ENCODE measurements around the gene PNRC2.
A peak's percentile ranks its signal among the peaks of the same experiment; 100 is the strongest.

Gene PNRC2, protein sequence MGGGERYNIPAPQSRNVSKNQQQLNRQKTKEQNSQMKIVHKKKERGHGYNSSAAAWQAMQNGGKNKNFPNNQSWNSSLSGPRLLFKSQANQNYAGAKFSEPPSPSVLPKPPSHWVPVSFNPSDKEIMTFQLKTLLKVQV

DNA sequence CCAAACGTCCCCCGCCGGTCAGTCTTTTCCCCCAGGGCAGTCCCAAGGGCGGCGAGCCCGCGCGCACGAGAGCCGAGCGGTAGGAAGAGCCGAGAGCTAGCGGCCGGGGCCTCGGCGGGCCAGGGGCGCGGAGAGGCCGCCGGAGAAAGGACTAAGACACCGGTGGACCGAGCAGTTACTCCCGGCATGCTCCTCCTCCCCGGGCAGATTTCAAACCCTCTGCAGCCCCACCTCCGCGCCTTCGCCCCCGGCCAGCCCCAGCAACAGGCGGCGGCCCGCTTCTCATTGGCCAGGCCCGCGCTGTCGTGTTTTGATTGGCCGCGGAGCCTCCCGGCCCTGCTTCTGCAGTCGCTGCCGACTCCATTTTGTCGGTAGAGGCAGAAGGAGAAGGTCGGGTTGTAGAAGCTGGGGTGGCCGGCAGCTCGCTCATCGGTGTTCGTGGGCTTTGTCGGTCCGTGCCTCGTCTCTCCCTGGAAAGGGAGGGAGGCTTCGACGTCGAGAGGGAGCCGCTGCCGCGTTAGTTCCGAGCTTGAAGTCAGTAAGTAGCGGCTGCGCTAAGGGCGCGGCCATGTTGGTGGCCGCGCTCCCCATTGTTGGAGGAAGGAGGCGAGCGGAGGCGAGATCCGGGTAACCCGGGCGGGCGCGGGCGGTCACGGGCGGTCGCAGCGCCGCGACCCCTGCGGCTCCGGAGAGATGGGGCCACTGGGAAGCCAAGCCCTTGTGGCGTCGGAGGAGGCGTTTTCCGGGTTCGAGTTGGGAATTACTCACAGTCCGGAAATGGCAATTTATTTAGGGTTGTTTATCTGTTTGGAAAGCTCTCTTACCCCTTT is at the start of gene PNRC2:
PNRC2 (plus strand) TSS at position 368 of the 830 bp plus-strand sequence. CDS start 1,630 bp downstream, outside the sequence.
- DNase-seq (ENCODE audit: low read depth), result peak; percentile 92

DNA sequence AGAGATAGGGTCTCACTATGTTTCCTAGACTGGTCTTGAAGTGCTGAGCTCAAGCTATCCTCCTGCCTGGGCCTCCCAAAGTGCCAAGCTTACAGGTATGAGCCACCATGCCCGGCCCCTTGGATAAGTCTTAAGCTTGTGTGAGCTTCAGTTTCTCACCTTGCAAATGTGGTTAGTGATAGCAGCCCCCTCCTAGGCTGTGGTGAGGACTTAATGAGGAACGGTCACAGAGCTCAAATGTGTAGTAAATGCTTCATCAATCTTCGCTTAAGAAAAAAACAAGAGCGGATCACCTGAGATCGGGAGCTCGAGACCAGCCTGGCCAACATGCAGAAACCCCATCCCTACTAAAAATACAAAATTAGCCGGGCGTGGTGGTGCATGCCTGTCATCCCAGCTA is 49.5 kb upstream of the PNRC2 start:
- DNase-seq (ENCODE audit: low read depth), result no peak

DNA sequence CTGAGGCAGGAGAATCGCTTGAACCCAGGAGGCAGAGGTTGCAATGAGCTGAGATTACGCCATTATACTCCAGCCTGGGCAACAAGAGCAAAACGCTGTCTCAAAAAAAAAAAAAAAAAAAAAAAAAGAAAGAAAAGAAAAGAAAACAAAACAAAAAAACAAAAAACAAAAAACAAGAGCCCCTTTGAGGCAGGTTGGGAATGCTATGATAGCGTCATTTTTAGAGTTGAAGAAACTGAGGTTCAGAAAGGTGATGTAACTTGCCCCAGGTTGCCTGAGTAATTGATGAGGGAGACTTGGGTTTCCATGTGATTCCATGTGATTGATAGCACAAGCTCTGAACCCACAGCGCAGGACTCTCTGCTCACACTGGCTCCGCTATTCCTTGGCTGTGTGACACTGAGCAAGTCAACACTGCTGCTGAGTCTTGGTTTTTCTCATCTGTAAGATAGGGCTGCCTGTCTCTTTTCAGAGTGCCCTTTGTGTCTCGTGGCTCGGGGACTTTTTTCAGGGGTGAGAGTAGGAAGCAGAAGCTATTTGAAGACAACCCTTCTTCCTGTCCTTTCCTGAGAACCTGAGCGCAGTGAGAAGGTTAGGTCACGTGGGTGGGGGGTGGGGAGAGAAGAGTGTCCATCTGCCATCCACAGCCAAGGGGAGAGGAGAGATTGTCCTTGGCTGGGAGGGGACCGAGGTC is 48.9 kb upstream of the PNRC2 start:
- DNase-seq (ENCODE audit: low read depth), result no peak

DNA sequence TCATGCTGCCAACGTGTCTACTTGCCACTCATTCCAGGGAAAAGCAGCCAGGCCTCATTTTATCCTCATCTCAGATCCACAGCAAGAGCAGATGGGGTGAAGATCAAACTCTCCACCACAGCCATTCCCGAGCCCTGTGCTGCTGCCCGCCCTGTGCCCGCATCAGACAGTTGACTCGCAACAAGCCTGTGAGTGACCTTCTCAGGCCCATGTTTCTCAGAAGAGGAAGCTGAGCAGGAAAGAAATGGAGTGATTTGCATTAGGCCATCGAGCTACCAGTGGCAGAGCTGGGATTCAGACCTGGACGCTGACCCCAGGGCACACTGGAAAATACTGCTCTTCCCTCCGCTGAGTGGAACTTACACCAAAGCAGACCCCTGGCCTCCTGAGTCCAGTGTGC is 47.7 kb upstream of the PNRC2 start:
- no peak for DNase-seq (ENCODE audit: low read depth)

DNA sequence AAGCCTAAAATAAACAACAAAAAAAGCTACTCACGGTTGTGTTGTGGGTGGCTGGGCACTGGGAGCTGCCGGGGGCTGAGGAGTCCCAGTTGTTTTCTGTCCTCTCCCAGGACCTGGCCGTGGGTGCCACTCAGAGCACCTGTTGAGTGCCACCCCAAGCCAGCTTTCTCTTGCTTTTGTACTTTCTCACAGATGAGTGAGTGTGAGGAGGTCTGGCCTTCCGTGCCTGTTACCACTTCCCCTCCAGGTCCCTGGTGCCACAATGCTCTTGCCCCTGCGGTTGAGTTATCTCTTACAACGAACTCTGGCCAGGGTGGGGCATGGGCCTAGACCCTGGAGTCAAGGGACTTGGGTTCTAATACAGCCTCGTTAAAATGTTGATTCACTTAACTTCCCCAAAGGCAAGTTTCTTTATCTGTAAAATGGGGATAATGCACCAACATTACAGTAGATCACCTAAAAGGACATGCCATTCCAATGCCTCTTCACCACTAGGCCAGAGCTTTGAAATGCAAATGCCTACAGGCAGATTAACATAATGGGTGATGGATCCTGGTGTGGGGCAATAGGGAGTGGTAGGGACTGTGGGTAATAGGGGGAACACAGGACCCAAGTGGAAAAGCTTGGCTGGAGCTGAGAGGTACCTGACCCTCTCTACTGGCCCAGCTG is 46.3 kb upstream of the PNRC2 start, which contains the start of gene CNR2:
CNR2 (minus strand) TSS at position 151 of the 669 bp plus-strand sequence. CDS start 37,745 bp downstream, outside the sequence.
- DNase-seq (ENCODE audit: low read depth), result no peak

DNA sequence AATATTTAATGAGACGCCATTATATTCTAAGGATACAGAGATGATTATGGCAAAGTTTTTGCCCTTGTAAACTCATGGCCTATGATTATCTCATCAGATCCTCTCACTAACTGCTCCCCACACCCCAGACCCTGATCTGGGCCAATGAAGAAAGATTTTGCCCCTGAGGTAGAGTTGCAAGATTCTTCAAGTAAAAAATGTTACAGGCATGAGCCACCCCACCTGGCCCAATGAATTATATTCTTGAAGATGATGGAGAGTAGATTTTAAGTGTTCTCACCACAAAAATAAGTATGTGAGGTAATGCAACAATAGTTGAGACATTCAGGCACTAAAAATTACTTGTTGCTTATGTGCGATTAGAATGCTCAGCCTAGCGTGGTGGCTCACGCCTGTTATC is 44.7 kb upstream of the PNRC2 start:
- no peak for DNase-seq (ENCODE audit: low read depth)

DNA sequence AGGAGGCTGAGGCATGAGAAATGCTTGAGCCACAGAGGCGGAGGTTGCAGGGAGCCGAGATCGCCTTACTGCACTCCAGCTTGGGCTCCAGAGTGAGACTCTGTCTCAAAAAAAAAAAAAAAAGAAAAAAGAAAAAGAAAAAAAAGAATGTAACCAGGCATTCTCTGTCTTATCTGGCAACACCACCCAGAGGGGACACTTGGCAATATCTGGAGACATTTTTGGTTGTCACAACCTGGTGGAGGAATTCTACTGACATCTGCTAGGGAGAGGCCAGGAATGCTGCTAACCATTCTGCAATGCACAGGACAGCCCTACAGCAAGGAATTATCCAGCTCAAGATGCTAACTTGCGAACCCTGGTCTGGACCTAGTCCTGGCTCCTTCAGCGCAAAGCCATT is 44.2 kb upstream of the PNRC2 start:
- DNase-seq (ENCODE audit: low read depth), result no peak

DNA sequence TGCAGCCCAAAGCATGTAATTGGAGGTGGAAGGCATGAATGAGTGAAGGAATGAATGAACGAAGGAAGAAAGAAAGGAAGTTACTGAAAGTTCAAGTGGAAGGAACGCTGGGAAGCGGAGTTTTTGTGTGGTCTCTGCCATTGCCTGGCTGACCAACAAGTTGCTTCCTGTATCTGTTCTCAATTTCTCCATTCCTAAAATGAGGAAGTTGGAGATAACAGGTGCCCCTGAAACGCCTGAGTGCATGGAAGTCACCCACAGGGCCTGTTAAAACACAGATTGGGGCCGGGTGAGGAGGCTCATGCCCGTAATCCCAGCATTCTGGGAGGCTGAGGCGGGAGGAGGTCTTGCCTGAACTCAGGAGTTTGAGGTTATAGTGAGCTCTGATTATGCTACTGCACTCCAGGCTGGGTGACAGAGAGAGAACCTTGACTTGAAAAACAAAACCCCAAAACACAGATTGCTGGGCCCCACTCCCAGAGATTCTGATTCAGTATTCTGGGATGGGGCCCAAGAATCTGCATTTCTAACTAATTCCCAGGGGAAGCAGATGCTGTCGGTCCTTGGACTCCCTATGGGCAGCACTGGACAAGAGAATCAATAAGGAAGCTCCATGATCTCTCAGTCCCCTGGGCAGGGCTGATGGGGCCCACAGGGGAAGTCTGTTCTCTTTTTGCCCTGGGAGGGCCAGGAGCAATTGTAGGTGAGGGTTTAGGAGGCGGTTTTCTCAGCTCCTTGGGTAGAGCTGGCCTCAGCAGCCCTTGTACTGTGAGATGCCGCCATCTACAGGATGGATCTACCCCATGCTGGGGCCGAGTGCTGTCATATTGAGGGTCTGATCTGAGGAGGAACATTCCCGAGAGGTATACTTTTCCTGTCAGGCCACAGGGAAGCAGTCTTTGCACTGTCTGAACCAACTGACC is 43.2 kb upstream of the PNRC2 start:
- no peak for DNase-seq (ENCODE audit: low read depth)

DNA sequence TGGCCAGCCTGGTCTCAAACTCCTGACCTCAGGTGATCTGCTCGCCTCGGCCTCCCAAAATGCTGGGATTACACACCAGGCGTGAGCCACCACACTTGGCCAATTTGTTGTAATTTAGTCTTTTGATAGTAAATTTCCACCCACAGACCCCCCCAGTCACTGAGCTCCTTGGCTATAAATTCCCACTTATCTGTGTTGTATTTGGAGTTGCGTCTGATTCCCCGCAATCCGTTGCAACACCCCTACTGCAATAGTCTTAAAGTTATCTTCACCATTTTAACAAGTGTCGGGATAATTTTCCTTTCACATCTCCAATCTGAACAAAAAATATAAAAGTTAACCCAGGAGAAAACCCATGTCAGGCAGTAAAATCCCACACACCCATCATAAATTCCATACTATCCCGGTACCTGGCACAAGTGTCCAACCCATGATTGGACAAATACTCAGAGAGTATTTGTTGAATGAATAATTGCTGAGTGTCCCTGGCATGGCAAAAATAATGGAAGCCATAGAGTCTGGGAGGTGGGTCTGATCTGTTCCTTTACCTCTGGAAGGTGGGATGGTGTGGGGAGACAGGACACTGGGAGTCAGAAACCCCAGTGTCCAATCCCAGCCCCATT is 37.2 kb upstream of the PNRC2 start:
- no peak for DNase-seq (ENCODE audit: low read depth)

DNA sequence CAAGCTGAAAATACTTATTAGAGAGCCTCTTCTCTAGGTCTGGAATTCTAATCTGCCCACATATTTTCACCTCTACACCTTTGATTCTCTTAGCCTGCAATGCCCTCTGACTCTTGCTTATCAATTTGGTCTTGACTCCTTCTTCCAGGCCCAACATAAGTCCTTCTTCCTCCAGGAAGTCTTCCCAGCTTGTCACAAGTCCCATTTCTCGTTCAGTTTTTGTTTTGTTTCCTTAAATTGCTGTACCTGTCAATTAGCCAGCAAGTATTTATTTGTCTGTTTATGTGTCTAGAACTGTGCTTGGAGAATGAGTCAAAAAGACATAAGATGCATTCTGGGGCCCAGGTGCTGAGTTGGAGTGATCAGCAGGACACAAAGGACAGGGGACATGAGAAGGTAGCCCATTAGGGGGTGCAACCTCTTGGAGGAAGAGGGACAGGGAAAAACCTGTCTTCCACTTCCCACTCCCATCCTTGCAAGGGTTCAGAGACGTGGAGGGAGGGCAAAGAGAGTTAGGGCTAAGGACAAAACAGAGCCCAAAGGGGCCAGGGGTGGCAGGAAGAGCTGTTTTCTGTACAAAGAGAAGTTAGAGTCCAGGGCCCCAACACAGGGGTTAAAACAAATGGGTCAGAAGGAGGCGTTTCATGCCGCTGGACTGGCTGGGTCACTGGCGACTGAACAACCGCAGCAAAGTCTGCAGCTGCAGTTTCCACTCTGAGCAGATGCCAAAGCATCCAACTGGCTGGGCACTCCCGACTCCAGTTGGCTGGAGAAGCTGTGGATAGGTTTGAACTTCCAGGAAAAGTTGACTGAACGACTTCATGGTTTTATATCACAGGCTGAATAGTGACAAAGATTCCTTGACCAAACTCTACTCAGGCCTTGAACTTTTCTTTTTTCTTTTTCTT is 35.8 kb upstream of the PNRC2 start:
- DNase-seq (ENCODE audit: low read depth), result no peak

DNA sequence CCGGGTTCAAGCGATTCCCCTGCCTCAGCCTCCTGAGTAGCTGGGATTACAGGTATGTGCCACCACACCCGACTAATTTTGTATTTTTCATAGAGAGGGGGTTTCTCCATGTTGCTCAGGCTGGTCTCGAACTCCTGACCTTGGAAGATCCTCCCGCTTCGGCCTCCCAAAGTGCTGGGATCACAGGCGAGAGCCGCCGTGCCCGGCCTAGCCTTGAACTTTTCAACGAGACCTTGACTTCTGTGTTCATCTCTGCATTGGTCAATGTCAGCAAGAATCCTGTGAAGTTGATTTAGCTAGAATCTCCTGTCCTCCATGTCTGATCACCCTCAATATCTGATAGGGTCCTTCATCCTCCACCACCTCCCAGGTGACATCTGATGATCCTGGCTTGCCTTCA is 35.0 kb upstream of the PNRC2 start:
- DNase-seq (ENCODE audit: low read depth), result no peak

DNA sequence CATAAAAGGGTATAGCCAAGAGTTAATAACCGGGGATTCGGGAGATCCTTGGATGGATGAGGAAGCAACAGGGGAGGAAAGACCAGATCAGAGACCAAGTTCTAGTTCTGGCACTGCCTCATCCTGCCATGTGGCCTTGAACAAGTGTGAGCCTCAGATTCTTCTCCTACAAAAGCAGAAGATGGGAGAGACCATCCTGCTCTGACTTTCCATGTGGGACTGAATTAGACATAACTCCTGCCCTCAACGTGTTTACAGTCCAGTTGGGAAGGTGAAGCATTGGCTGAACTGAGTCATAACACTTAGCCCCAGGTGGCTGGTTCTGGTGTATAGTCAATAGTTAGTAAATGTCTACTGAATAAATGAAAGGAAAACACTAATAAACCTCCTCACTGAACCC is 34.3 kb upstream of the PNRC2 start:
- no peak for DNase-seq (ENCODE audit: low read depth)

DNA sequence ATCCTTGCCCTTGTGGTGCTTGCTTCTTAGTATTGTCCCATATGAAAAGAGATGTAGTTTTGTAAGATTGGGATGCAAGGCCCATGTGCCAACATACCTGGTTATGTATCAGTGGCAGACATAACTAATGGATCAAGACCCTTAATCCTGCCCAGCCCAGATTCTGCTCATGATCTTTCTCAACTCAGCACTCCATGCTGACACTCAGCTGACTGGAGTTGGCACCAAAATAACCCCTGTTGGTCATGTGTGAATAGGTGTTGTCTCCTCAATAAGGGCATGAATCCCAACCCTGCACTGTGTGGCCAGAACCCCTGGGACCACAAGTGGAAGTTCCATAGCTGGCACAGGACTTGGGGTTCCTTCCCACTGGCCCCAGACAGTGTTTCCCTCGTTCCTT is 32.5 kb upstream of the PNRC2 start:
- DNase-seq (ENCODE audit: low read depth), result no peak

DNA sequence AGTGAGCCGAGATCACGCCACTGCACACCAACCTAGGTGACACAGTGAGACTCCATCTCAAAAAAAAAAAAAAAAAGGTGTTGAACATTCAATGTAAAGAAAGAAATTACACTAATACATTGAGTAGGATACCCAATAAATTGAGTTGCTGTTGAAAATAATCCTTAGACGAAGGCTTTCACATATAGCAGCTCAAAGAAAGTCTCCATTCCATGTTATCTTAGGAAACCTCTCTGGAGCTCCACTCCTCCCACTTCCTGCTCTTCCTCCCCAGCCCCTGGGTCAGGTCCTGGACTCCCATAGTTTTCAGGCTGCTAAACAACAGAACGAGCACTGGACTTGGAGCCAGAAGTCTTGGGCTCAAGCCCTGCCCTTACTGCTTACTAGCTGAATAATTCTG is 30.8 kb upstream of the PNRC2 start:
- no peak for DNase-seq (ENCODE audit: low read depth)

DNA sequence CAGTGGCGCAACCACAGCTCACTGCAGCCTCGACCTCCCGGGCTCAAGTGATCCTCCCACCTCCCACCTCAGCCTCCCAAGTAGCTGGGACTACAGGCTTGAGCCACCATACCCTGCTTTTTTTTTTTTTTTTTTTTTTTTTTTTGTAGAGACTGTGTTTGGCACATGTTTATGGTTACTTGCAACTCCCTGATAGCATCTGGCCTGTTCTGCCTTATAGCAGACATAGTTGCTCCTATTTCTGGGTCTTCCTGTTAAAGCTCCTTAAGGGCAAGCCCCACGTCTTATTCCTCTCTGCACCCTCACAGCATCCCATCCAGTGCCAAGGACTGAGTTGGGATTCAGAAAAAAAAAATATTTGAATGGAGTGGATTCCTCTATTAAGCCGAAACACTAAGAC is 29.4 kb upstream of the PNRC2 start:
- DNase-seq (ENCODE audit: low read depth), result no peak

DNA sequence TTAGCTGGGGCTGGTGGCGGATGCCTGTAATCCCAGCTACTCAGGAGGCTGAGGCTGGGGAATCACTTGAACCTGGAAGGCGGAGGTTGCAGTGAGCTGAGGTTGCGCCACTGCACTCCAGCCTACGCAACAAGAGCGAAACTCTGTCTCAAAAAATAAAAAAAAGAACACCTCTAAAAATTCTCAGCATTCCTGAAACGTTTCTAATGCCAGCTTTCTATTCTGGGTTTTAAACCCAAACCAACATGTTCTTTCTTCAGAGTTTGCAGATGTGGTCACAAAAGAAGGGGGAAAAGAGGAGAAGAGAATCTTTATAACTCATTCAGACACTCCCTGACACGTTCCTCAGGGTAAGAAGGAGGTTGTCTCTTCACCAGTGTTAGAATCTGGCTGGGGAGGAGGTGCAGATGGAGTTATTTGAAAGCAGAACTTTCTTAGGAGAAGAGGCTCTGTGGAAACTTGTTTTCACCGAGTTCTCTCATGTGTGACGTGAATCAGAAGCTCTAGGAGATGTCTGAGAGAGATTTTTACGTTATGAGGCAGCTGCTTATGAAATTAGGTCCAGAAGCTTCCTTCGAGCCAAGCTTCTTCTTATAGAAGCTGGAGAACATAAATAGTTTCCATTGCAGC is 28.7 kb upstream of the PNRC2 start:
- peak; percentile 31 for DNase-seq (ENCODE audit: low read depth)

DNA sequence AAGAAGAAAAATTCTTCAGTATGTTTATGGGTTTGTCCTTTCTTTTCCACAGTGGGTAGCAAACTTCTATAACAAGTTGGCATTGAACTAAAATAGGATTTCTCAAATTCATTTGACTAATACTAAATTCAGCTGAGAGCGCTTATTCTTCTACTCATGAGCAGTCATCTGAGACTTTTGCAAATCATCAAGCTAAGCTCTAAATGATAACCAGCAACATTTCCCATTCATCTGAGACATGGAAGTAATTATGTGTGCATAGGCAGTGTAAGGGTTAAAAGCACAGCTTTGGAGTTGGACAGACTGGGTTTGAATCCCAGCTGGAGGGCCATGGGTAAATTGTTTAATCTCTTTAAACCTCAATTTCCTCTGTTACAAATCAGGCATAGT is 28.1 kb upstream of the PNRC2 start:
- DNase-seq (ENCODE audit: low read depth), result no peak

DNA sequence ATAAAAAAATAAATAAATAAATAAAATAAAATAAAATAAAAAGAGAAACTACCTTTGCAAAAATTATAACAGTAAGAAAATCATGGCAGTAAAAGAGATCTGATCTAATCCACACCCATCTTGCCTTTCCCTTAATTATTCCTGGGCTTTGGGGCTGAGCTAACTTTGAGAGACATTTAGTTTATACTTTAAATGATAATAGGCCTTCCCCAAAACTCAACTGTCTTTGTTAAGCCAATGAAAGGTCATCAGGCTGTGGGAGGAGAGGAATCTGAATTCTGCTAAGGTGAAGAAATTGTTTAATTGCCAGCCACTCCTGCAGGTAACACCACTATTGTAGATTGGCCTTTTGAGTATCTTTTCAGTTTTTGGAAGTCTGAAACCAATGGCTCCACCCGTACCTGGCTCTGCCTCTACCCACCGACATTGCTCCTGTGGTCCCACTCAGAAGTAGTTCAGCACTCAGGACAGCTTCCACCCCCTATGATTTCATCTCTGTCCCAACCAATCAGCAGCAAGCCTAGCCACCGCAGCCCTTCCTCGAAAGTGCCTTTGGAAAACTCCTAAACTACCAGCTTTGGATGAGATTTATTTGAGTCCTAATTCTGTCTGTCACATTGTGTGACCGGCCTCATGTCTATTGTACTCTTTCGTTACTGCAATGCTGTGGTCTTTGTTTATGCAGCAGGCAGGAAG is 23.0 kb upstream of the PNRC2 start:
- DNase-seq (ENCODE audit: low read depth), result no peak

DNA sequence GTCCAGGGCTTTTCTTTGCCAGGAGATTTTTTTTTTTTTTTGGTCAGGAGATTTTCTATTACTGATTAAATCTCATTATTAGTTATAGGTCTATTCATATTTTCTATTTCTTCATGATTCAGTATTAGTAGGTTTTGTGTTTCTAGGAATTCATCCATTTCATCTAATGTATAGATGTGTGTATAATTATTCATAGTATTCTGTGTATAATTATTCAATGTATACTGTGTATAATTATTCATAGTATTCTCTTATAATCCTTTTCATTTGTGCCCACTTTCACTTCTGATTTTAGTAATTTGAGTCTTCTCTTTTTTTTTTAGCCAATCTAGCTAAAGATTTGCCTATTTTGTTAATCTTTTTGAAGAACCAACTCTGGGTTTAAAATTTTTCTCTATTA is 12.3 kb upstream of the PNRC2 start:
- no peak for DNase-seq (ENCODE audit: low read depth)
